Chondrocyte (in vitro differentiated cells): Measurements from ENCODE around the gene POLD4. TPM values are rescaled to one million over a fixed set of nuclear protein-coding genes. Genes with fewer than 3 reads are reported as not detected.
A peak's percentile ranks its signal among the peaks of the same experiment; 100 is the strongest.

Experiments used
- DNase-seq: peaks from one replicate; pipeline ENCODE4 v3.0.0; 2021; ENCODE audit warnings: mixed read lengths, low spot score
- H3K27ac Mint-ChIP-seq: one replicate; pipeline ENCODE4 v1.8.0; 2021; ENCODE audit warnings: mild to moderate bottlenecking, moderate library complexity, mixed read lengths; ENCODE audit not compliant: unreplicated experiment
- H3K27me3 Mint-ChIP-seq: 2 replicates; pipeline ENCODE4 v1.8.0; 2021; ENCODE audit warnings: low read depth, mixed read lengths
- H3K36me3 Mint-ChIP-seq: 2 replicates; pipeline ENCODE4 v1.8.0; 2021; ENCODE audit warnings: low read depth, mixed read lengths
- H3K4me1 Mint-ChIP-seq: 2 replicates; pipeline ENCODE4 v1.8.0; 2021; ENCODE audit warnings: low read depth, mild to moderate bottlenecking, mixed read lengths
- H3K4me3 Mint-ChIP-seq: one replicate; pipeline ENCODE4 v1.8.0; 2021; ENCODE audit warnings: mild to moderate bottlenecking, moderate library complexity, mixed read lengths; ENCODE audit not compliant: unreplicated experiment
- H3K9me3 Mint-ChIP-seq: 2 replicates; pipeline ENCODE4 v1.8.0; 2021; ENCODE audit warnings: low read depth, mixed read lengths
- total RNA-seq: library from RNA; stranded (reverse); gene quantifications from 3 replicates; pipeline ENCODE4 v1.2.1, GENCODE V29; 2021
- TF ChIP-seq, protein P1 (sequence below): fragments of 200-600 bp; sonication (generic); IDR thresholded peaks from 2 replicates; pipeline ENCODE4 v1.5.0; 2021; ENCODE audit warnings: antibody characterized with exemption, mild to moderate bottlenecking, moderate library complexity

POLD4 gene
- total RNA-seq, 1 donor from 2014 or later = 67.7 TPM

- Mint-ChIP-seq H3K4me1 (peaks cover 72% of the 10 kb centered on the region), H3K4me3 (peak overlapping the region; percentile 93), H3K36me3 (no peaks in the 10 kb centered on the region)
These were observed 1.0 kb upstream of the POLD4 start for GRCh38 chr11:67354075-67355022.

DNA sequence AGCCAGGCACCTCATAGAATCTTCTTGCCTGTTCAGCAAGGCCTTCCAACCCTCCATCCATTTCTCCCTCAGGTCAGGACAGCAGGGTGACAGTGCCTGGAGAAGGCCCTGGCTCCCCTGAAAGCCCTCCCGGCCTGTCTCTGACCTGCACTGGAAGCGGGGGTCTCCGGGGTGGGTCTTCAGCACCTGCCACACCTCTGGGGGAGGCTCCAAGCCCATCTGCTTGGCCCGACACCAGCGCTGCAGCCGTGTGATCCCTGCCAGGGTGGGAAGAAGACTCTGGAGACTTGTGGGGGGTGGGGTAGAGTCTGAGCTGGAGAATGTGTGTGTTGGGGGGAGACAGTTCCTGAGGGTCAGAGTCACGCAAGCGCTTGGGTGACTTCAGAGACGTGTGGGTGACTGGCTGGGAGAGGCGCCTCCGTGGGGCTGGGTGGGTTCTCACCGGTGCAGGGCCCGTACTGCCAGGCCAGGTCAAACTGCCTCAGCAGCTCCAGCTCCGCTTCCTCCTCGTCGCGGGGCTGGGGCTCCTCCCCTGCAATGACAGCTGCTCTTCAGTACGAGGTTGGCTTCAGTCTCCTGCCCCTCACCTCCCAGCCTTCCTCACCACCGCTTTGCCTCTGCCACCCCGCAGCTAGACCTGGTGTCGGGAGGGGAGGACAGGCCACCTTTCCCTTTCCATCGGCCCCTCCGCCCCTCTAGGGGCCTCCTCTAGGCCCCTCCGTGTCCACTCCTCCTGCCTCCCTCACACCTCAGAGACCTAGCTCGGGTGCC is 615 bp downstream of the POLD4 start:
- H3K27me3 Mint-ChIP-seq = no peaks in the 10 kb centered on the region
- peak overlapping the region; percentile 100 for H3K27ac Mint-ChIP-seq
- no peaks in the 10 kb centered on the region for H3K36me3 Mint-ChIP-seq
- no peak for DNase-seq
- H3K4me3 Mint-ChIP-seq = peak overlapping the region; percentile 93
- TF ChIP-seq, protein P1, sequence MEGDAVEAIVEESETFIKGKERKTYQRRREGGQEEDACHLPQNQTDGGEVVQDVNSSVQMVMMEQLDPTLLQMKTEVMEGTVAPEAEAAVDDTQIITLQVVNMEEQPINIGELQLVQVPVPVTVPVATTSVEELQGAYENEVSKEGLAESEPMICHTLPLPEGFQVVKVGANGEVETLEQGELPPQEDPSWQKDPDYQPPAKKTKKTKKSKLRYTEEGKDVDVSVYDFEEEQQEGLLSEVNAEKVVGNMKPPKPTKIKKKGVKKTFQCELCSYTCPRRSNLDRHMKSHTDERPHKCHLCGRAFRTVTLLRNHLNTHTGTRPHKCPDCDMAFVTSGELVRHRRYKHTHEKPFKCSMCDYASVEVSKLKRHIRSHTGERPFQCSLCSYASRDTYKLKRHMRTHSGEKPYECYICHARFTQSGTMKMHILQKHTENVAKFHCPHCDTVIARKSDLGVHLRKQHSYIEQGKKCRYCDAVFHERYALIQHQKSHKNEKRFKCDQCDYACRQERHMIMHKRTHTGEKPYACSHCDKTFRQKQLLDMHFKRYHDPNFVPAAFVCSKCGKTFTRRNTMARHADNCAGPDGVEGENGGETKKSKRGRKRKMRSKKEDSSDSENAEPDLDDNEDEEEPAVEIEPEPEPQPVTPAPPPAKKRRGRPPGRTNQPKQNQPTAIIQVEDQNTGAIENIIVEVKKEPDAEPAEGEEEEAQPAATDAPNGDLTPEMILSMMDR = no peak
- no peaks in the 10 kb centered on the region for H3K9me3 Mint-ChIP-seq
- peaks cover 68% of the 10 kb centered on the region for H3K4me1 Mint-ChIP-seq

More at GRCh38 chr11:67354075-67355022, 1.0 kb upstream of the POLD4 start:
- no peaks in the 10 kb centered on the region for H3K9me3 Mint-ChIP-seq
- H3K27ac Mint-ChIP-seq = peak overlapping the region; percentile 100
- TF ChIP-seq, protein P1 = peak; percentile 62
- no peaks in the 10 kb centered on the region for H3K27me3 Mint-ChIP-seq
- DNase-seq = no peak

- H3K27ac Mint-ChIP-seq = peak overlapping the region; percentile 80
- no peak for DNase-seq
- no peaks in the 10 kb centered on the region for H3K9me3 Mint-ChIP-seq
- peaks cover 58% of the 10 kb centered on the region for H3K4me1 Mint-ChIP-seq
- H3K36me3 Mint-ChIP-seq = no peaks in the 10 kb centered on the region
- peak overlapping the region; percentile 59 for H3K4me3 Mint-ChIP-seq
- TF ChIP-seq, protein P1 = peak; percentile 88
- no peaks in the 10 kb centered on the region for H3K27me3 Mint-ChIP-seq
These were observed 1.9 kb downstream of the POLD4 start for GRCh38 chr11:67351275-67352005.

DNA sequence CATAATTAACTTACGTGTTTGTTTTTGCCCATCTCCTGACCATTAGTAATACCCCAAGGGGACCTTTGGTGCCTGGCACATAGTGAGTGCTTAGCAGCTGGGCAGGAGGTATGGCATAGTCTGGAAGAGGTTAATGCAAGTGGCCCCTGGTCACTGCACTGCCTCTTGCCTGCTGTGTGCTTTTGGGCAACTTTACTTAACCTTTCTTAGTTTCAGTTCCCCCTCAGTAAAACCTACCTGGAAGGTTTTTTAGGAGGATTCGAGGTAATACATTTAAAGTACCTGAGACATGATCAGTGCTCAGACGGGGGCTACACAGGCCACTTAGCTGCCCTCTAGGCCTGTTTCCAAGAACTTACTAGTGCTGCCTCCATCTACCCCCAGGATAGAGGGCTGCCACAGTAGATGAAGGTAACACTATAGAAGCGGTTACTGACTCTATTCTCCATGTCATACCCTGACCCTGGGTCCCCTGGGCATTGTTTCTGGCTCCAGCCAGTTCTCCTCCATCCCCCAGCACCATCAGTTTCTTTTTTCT is 3.3 kb downstream of the POLD4 start:
- no peaks in the 10 kb centered on the region for H3K9me3 Mint-ChIP-seq
- H3K4me3 Mint-ChIP-seq = no peak overlapping the region
- H3K27me3 Mint-ChIP-seq = no peaks in the 10 kb centered on the region
- TF ChIP-seq, protein P1 = no peak
- no peaks in the 10 kb centered on the region for H3K36me3 Mint-ChIP-seq
- H3K4me1 Mint-ChIP-seq = peaks cover 53% of the 10 kb centered on the region
- DNase-seq = no peak
- H3K27ac Mint-ChIP-seq = peak overlapping the region; percentile 30
